HEK293T (cell line): ENCODE measurements around the gene SCRN1.
A peak's percentile ranks its signal among the peaks of the same experiment; 100 is the strongest.

Source experiments
- CTCF ChIA-PET: fragments of 350-600 bp; formaldehyde crosslinking; extraction: SDS; loops from one replicate; lab custom pipeline; 2021; ENCODE audit warnings: antibody characterized with exemption, inconsistent platforms; lab: Yijun Ruan, JAX
- POLR2A ChIA-PET: fragments of 350-600 bp; formaldehyde crosslinking; extraction: SDS; loops from one replicate; lab custom pipeline; 2020; ENCODE audit warnings: antibody characterized with exemption, inconsistent platforms; lab: Yijun Ruan, JAX
- DNase-seq: peaks from one replicate; pipeline ENCODE4 v3.0.0; 2012; ENCODE audit warnings: mixed read lengths; ENCODE audit errors: extremely low spot score
- ARNT ChIP-seq: fragments of 450-650 bp; IDR thresholded peaks from 2 replicates; pipeline ENCODE4 v1.6.1; 2017; ENCODE audit warnings: mild to moderate bottlenecking
- BHLHE40 ChIP-seq: fragments of 450-650 bp; IDR thresholded peaks from 2 replicates; pipeline ENCODE4 v1.6.1; 2016; ENCODE audit warnings: mild to moderate bottlenecking, moderate library complexity, borderline replicate concordance
- CTBP1 ChIP-seq: fragments of 450-650 bp; IDR thresholded peaks from 2 replicates; pipeline ENCODE4 v1.6.1; 2016; ENCODE audit warnings: borderline replicate concordance
- ELF4 ChIP-seq: fragments of 450-650 bp; IDR thresholded peaks from 2 replicates; pipeline ENCODE4 v1.6.1; 2017; ENCODE audit warnings: antibody characterized with exemption
- FOXA1 ChIP-seq: fragments of 450-650 bp; IDR thresholded peaks from 2 replicates; pipeline ENCODE4 v1.6.1; 2016; ENCODE audit warnings: mild to moderate bottlenecking
- FOXK2 ChIP-seq: fragments of 450-650 bp; IDR thresholded peaks from 2 replicates; pipeline ENCODE4 v1.6.1; 2016; ENCODE audit warnings: mild to moderate bottlenecking
- FOXM1 ChIP-seq: fragments of 450-650 bp; IDR thresholded peaks from 2 replicates; pipeline ENCODE4 v1.6.1; 2017; ENCODE audit warnings: mild to moderate bottlenecking, borderline replicate concordance
- HDGF ChIP-seq: fragments of 450-650 bp; IDR thresholded peaks from 2 replicates; pipeline ENCODE4 v1.6.1; 2017; ENCODE audit warnings: antibody characterized with exemption, borderline replicate concordance
- L3MBTL2 ChIP-seq: fragments of 450-650 bp; conservative IDR thresholded peaks from 2 replicates; pipeline ENCODE4 v1.6.1; 2016; ENCODE audit warnings: mild to moderate bottlenecking
- LEF1 ChIP-seq: fragments of 450-650 bp; IDR thresholded peaks from 2 replicates; pipeline ENCODE4 v1.6.1; 2017; ENCODE audit warnings: mild to moderate bottlenecking, borderline replicate concordance
- NFRKB ChIP-seq: fragments of 450-650 bp; IDR thresholded peaks from 2 replicates; pipeline ENCODE4 v1.6.1; 2016; ENCODE audit warnings: mild to moderate bottlenecking, moderate library complexity
- SP1 ChIP-seq: fragments of 450-650 bp; IDR thresholded peaks from 2 replicates; pipeline ENCODE4 v1.6.1; 2017
- SUZ12 ChIP-seq: fragments of 450-650 bp; IDR thresholded peaks from 2 replicates; pipeline ENCODE4 v1.6.1; 2016; ENCODE audit warnings: mild to moderate bottlenecking
- TARDBP ChIP-seq: fragments of 450-650 bp; IDR thresholded peaks from 2 replicates; pipeline ENCODE4 v1.6.1; 2016
- ZNF384 ChIP-seq: fragments of 450-650 bp; IDR thresholded peaks from 2 replicates; pipeline ENCODE4 v1.6.1; 2016
- TF ChIP-seq, protein P1 (sequence below): fragments of 450-650 bp; IDR thresholded peaks from 2 replicates; pipeline ENCODE4 v1.6.1; 2016

The SCRN1 gene

GRCh38 chr7:30019387-30019786 is 29.8 kb upstream of the SCRN1 start:
- ChIA-PET CTCF (no interaction called here), POLR2A (no interaction called here)
- TF ChIP-seq TARDBP (no peak), HDGF (no peak), FOXK2 (no peak), CTBP1 (no peak), SP1 (no peak), L3MBTL2 (no peak), SUZ12 (no peak), ZNF384 (no peak), FOXA1 (no peak), LEF1 (no peak), ARNT (no peak), BHLHE40 (no peak), FOXM1 (no peak), ELF4 (no peak), NFRKB (no peak)
- TF ChIP-seq, protein P1, sequence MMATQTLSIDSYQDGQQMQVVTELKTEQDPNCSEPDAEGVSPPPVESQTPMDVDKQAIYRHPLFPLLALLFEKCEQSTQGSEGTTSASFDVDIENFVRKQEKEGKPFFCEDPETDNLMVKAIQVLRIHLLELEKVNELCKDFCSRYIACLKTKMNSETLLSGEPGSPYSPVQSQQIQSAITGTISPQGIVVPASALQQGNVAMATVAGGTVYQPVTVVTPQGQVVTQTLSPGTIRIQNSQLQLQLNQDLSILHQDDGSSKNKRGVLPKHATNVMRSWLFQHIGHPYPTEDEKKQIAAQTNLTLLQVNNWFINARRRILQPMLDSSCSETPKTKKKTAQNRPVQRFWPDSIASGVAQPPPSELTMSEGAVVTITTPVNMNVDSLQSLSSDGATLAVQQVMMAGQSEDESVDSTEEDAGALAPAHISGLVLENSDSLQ = no peak
- DNase-seq = no peak

DNA sequence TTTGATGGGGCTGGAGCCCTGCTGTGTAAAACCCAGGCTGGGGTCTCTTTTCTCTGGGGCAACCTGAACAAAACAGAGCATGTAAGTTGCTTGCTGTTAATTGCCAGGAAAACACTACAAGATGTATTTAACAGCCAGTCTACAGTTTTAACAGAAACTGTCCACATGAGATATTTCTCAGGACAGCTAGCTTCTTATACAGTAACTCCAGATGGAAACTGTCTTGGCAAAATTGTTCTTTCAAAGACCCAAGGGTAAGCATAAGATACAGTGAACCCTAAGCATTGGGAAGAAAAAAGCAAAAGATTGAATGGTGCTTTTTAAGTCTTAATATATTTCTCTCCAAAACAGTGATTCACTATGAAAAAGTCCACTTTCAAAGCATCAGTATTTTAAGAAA is 28.9 kb upstream of the SCRN1 start:
- ChIA-PET POLR2A (no interaction called here), CTCF (no interaction called here)
- no peak for DNase-seq
- TF ChIP-seq NFRKB (no peak), FOXK2 (no peak), ARNT (no peak), L3MBTL2 (no peak), TARDBP (no peak), LEF1 (no peak), ZNF384 (no peak), HDGF (no peak), FOXM1 (no peak), SP1 (no peak), BHLHE40 (no peak), SUZ12 (no peak), CTBP1 (no peak), ELF4 (no peak), FOXA1 (no peak)
- TF ChIP-seq, protein P1 = no peak

GRCh38 chr7:30012757-30013156 is 23.2 kb upstream of the SCRN1 start:
- ChIA-PET CTCF (no interaction called here), POLR2A (no interaction called here)
- no peak for DNase-seq
- TF ChIP-seq ARNT (no peak), FOXM1 (no peak), HDGF (no peak), L3MBTL2 (no peak), LEF1 (no peak), FOXK2 (no peak), NFRKB (no peak), SP1 (no peak), FOXA1 (no peak), ZNF384 (no peak), TARDBP (no peak), CTBP1 (no peak), SUZ12 (no peak), ELF4 (no peak), BHLHE40 (no peak)
- TF ChIP-seq, protein P1 = no peak

DNA sequence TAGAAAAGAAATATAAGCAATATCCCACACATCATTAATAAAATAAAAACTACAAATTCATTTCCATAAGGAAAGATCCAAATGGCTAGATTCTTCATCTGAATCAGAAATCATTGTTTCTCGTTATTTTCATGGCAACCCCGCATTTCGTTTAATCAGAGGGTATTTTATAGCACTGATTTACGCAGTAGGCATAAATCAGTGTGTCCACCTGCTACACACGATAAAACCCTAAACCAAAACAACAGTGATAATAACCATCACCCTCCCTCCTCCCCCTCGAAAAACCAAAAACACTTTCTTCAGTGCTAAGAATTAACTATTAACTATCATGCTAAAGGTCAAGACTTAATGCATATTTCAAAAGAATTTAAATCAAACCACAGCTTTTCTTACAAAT is 20.4 kb upstream of the SCRN1 start:
- TF ChIP-seq, protein P1 = 0 out of 2 replicates have a peak, but pooled peaks have one; percentile 21
- TF ChIP-seq BHLHE40 = no peak
- ChIA-PET CTCF (no interaction called here), POLR2A (no interaction called here)
- DNase-seq = no peak

DNA sequence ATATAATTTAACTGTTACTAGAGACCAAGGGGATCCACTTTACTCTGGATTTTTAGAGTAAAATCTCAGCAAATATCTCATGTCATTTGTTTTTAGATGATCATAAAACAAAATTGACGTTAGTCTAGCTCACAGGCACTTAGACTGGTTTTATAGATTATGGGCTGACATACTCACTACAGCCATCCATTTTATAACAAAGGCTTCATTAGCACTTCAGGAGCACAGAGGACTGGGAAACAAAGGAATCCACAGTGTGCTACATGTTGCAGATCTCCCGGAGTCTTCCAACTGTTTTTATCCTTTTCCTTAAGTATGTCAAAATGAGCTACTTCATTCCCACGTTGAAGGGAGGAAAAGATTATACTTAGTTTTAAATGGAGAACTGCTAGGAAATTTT is 15.9 kb upstream of the SCRN1 start:
- DNase-seq = no peak
- no peak for TF ChIP-seq BHLHE40
- TF ChIP-seq SP1 = no peak
- no peak for TF ChIP-seq LEF1
- TF ChIP-seq, protein P1 = peak; percentile 58
- POLR2A ChIA-PET = interaction anchor here (0.6 to 1.2 kb wide), 2 partner anchors 16 to 18 kb away, joined by 3 to 4 read pairs; partner anchors contain the start of gene SCRN1
- CTCF ChIA-PET = interaction anchor here (0.6 to 1.0 kb wide), 2 partner anchors 14 to 17 kb away, joined by 3 to 6 read pairs; no protein-coding TSS in a partner anchor
